ENCODE results near the gene TMPRSS3. TPM values are rescaled to one million over a fixed set of nuclear protein-coding genes. Genes with fewer than 3 reads are reported as not detected.

The TMPRSS3 gene
- total RNA-seq, 1 experiment from 2014 or later: 2.0 TPM

- Mint-ChIP-seq H3K4me1 (ENCODE audit: insufficient read depth, unreplicated experiment) (no peaks in the 10 kb centered on the region), H3K27me3 (ENCODE audit: insufficient read depth, unreplicated experiment) (peaks cover 19% of the 10 kb centered on the region), H3K27ac (ENCODE audit: low read depth, unreplicated experiment) (no peak overlapping the region), H3K36me3 (ENCODE audit: insufficient read depth, unreplicated experiment) (no peaks in the 10 kb centered on the region), H3K9me3 (ENCODE audit: unreplicated experiment) (no peaks in the 10 kb centered on the region), H3K4me3 (ENCODE audit: unreplicated experiment) (no peak overlapping the region)
- no peak for TF ChIP-seq CTCF (IDR thresholded peaks at IDR 0.05; ENCODE audit: unreplicated experiment)
- intact Hi-C loops (cut with micrococcal nuclease): no loop called here
- BruUV-seq (replicated peaks): no TSS peak
- ChIA-PET POLR2A (no interaction called here), CTCF (interaction anchor here (0.6 to 0.7 kb wide), 2 partner anchors 24 to 232 kb away, joined by 3 read pairs; no protein-coding TSS in a partner anchor)
- no peak for DNase-seq (ENCODE audit: unreplicated experiment)
Measured at GRCh38 chr21:42377951-42378340, 17.9 kb downstream of the TMPRSS3 start.

GRCh38 chr21:42377211-42377950 is 18.5 kb downstream of the TMPRSS3 start:
- POLR2A ChIA-PET: no interaction called here
- peaks cover 19% of the 10 kb centered on the region for H3K27me3 Mint-ChIP-seq (ENCODE audit: insufficient read depth, unreplicated experiment)
- no peak for DNase-seq (ENCODE audit: unreplicated experiment)
- CTCF ChIA-PET: interaction anchor here (0.7 kb wide), 1 partner anchor 25 kb away, joined by 3 read pairs; no protein-coding TSS in a partner anchor
- BruUV-seq (replicated peaks): no TSS peak
- intact Hi-C loops (cut with micrococcal nuclease): no loop called here
- no peaks in the 10 kb centered on the region for H3K36me3 Mint-ChIP-seq (ENCODE audit: insufficient read depth, unreplicated experiment)
- no peak overlapping the region for H3K27ac Mint-ChIP-seq (ENCODE audit: low read depth, unreplicated experiment)
- H3K4me1 Mint-ChIP-seq (ENCODE audit: insufficient read depth, unreplicated experiment): no peaks in the 10 kb centered on the region
- TF ChIP-seq CTCF (IDR thresholded peaks at IDR 0.05; ENCODE audit: unreplicated experiment): no peak
- H3K9me3 Mint-ChIP-seq (ENCODE audit: unreplicated experiment): no peaks in the 10 kb centered on the region
- H3K4me3 Mint-ChIP-seq (ENCODE audit: unreplicated experiment): no peak overlapping the region

- no peaks in the 10 kb centered on the region for H3K4me1 Mint-ChIP-seq (ENCODE audit: insufficient read depth, unreplicated experiment)
- no peak for DNase-seq (ENCODE audit: unreplicated experiment)
- no peak overlapping the region for H3K4me3 Mint-ChIP-seq (ENCODE audit: unreplicated experiment)
- no peak overlapping the region for H3K27ac Mint-ChIP-seq (ENCODE audit: low read depth, unreplicated experiment)
- no peaks in the 10 kb centered on the region for H3K36me3 Mint-ChIP-seq (ENCODE audit: insufficient read depth, unreplicated experiment)
- intact Hi-C loops (cut with micrococcal nuclease): no loop called here
- H3K27me3 Mint-ChIP-seq (ENCODE audit: insufficient read depth, unreplicated experiment): peaks cover 22% of the 10 kb centered on the region
- ChIA-PET POLR2A (no interaction called here), CTCF (no interaction called here)
- BruUV-seq (replicated peaks): no TSS peak
- no peak for TF ChIP-seq CTCF (IDR thresholded peaks at IDR 0.05; ENCODE audit: unreplicated experiment)
- no peaks in the 10 kb centered on the region for H3K9me3 Mint-ChIP-seq (ENCODE audit: unreplicated experiment)
Measured at GRCh38 chr21:42376338-42376982, 19.4 kb downstream of the TMPRSS3 start.

GRCh38 chr21:42375966-42376337 is 19.9 kb downstream of the TMPRSS3 start:
- BruUV-seq (replicated peaks): no TSS peak
- no peak overlapping the region for H3K4me3 Mint-ChIP-seq (ENCODE audit: unreplicated experiment)
- ChIA-PET CTCF (no interaction called here), POLR2A (no interaction called here)
- H3K4me1 Mint-ChIP-seq (ENCODE audit: insufficient read depth, unreplicated experiment): no peaks in the 10 kb centered on the region
- H3K27me3 Mint-ChIP-seq (ENCODE audit: insufficient read depth, unreplicated experiment): peaks cover 27% of the 10 kb centered on the region
- H3K9me3 Mint-ChIP-seq (ENCODE audit: unreplicated experiment): no peaks in the 10 kb centered on the region
- TF ChIP-seq CTCF (IDR thresholded peaks at IDR 0.05; ENCODE audit: unreplicated experiment): no peak
- no peak for DNase-seq (ENCODE audit: unreplicated experiment)
- H3K36me3 Mint-ChIP-seq (ENCODE audit: insufficient read depth, unreplicated experiment): no peaks in the 10 kb centered on the region
- H3K27ac Mint-ChIP-seq (ENCODE audit: low read depth, unreplicated experiment): no peak overlapping the region
- intact Hi-C loops (cut with micrococcal nuclease): no loop called here

Data from MCF 10A (cell line).